ENCODE measurements around the gene GUCY2D.
A peak's percentile ranks its signal among the peaks of the same experiment; 100 is the strongest.

The GUCY2D gene

GRCh38 chr17:8019166-8019565, 16.8 kb downstream of the GUCY2D start:
- DNase-seq: no peak

- DNase-seq: no peak
Observed at GRCh38 chr17:8019665-8020650, 17.5 kb downstream of the GUCY2D start.

DNA sequence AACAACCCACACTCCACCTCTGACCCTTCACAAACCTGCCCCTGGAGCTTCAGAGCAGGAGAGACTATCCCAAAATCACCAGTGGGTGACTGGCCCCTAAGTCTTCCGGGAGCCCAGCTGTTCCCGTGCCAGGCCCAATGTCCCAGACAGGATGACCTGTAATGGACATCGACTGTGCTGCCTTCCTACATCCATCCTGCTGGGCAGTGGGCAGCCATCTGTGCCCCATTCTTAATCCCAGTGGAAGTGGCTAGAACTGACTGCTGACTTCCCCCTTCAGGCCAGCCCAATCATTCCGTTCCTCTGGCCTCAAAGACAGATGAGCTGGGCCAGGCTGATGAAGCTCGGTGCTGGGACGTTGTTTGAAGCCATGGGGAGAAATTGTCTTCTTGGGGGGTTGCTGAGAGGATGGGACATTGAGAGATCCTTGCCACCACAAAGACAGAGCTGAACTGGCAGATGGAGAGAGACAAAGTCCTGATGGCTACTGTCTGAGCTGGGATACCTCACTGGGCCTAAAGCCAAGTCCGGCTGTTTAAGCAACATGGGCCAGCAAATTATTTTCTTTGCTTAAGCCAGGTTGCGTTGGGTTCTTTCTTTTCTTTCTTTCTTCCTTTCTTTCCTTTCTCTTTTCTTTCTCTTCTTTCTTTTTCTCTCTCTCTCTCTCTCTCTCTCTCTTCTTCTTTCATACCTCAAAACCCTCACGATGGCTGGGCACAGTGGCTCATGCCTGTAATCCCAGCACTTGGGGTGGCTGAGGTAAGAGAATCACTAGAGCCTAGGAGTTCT, 18.6 kb downstream of the GUCY2D start:
- DNase-seq: peak; percentile 10

- DNase-seq: no peak
Observed at GRCh38 chr17:8021565-8022359, 19.3 kb downstream of the GUCY2D start.

- DNase-seq: no peak
Observed at GRCh38 chr17:8022360-8023003, 20.1 kb downstream of the GUCY2D start.

GRCh38 chr17:8024161-8024560, 21.7 kb downstream of the GUCY2D start:
- peak; percentile 43 for DNase-seq

GRCh38 chr17:8025176-8025911, 22.9 kb downstream of the GUCY2D start:
- no peak for DNase-seq

GRCh38 chr17:8029121-8029520, 26.7 kb downstream of the GUCY2D start:
- no peak for DNase-seq

DNA sequence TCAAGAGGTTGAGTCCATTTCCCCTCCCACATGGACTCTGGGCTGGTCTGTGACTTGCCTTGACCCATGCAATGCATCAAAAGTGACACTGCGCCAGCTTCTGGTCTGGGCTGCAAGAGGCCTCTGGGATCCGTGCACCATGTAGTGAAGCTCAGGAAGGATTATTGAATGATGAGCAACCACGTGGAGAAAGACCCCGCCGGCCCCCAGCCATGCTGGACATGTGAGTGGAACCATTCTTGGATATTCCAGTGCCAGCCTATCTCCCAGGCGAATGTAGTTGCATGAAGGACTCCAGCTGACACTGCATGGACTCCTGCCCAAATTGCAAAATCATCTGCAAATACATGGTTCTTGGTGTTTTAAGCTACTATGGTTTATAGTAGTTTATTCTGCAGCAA, 28.8 kb downstream of the GUCY2D start:
- no peak for DNase-seq

DNA sequence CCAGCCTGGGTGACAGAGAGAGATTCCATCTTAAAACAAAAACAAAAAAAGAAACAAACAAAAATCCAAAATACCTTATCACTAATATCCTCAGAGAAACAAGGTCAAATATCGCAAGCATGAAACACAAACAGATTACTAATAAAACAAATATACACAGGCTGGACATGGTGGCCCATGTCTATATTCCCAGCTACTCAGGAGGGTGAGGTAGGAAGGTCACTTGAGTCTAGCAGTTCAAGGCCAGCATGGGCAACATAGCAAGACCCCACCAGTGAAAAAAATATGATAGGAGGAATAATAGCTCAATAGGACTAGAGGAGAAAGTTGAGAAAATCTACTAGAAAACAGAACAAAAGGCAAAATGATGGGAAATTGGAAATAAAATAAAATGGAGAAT, 29.5 kb downstream of the GUCY2D start:
- DNase-seq: no peak

DNA sequence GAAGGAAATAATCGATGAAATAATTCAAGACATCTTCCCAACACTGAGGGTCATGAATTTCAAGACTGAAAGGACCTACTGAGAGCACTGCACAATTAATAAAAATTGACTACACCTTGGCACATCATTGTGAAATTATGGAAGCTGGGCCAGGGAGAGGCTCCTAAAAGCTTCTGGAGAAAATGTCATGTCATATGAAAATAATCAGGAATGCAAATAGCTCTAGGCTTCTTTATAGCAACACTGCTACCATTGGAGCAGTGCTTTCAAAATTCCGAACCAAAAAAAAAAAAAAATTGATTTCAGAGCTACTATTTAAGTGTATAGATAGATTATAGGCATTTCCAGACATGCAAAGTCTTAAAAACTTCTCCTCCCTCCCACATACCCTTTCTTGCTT, 30.0 kb downstream of the GUCY2D start:
- no peak for DNase-seq

DNA sequence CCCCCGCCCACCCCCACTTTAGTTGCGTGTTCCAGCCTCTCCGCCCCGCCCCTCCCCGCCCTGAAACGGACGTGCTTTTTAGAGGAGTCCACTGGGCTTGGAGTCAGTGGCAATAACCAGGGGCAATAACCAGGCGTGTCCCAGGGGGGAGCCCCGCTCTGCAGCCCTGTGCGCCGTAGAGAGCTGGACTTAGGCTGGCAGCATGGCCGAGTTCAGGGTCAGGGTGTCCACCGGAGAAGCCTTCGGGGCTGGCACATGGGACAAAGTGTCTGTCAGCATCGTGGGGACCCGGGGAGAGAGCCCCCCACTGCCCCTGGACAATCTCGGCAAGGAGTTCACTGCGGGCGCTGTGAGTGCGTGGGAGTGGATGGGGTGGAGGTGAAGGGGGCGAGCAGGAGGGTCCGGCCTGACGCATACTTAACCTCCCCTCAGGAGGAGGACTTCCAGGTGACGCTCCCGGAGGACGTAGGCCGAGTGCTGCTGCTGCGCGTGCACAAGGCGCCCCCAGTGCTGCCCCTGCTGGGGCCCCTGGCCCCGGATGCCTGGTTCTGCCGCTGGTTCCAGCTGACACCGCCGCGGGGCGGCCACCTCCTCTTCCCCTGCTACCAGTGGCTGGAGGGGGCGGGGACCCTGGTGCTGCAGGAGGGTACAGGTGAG, 36.7 kb downstream of the GUCY2D start, which contains the start of gene ALOX15B:
ALOX15B (plus strand) TSS at position 106 of the 657 bp plus-strand sequence; CDS start at position 203, 97 bp downstream.
- no peak for DNase-seq

DNA sequence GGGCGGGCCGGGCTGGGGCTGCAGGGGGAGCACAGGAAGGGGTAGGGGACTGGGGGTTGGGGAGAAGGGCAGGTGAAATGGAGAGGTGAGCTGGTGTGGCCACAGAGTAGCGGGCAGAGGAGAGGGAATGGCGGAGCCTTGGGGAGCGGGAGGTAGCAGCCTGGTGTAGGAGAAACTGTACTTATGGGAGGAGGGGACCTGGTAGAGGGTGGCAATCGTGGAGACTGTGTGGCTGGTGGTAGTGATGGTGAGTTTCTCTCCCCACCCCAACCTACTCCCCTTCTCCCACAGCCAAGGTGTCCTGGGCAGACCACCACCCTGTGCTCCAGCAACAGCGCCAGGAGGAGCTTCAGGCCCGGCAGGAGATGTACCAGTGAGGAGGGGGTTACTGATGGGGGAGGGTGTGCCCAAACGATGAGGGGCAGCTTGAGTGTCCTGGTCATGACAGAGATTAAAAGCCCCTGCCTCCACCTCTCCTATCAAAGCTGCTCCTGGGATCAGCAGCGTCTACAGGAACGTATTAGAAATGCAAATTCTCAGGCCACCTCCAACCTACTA, 37.3 kb downstream of the GUCY2D start:
- no peak for DNase-seq

DNA sequence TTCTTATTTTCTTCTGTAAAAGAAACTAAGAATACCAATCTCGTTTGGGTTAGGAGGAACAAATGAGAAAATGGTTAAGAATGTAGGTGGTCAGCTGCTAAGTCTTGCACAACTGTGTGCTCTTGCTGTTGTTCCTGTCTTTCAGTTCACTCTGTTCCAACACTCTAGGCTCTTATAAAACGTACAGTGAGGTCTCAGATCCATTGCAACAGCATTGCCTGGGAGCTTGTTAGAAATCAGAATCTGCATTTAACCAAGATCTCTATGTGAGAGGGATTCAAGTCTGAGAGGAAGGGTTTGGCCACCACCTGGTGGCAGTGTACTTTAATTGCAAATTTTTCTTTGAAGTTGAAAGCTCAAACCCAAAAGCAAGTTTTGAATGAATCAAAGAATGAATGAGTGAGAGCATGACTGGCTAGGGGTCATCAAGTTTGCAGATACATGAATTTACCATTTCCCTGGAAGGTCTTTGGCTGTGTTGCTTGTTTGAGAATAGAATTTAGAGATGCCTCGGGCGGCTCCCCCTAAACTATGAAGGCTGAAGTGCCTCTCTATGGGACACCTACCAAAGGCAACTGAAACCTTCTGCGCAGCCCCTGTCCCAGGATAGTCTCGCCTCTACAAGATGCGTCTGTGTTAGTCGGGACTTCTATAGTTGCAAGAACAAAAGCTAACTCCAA, 39.0 kb downstream of the GUCY2D start:
- DNase-seq: peak; percentile 88

GRCh38 chr17:8041979-8042378, 39.6 kb downstream of the GUCY2D start:
- DNase-seq: no peak

- DNase-seq: no peak
Observed at GRCh38 chr17:8044819-8045810, 42.7 kb downstream of the GUCY2D start.

- DNase-seq: no peak
Observed at GRCh38 chr17:8046306-8046928, 44.0 kb downstream of the GUCY2D start.
